Measurements from ENCODE around the gene EHMT1. TPM values are rescaled to one million over a fixed set of nuclear protein-coding genes. Genes with fewer than 3 reads are reported as not detected.

EHMT1 gene
- total and polyA plus RNA-seq, 9 of the 15 experiments (the other 6 are each of a cell fraction or from before 2014, with no cell fraction given), result 2.2 to 76.0 (median 36.4) TPM

DNA sequence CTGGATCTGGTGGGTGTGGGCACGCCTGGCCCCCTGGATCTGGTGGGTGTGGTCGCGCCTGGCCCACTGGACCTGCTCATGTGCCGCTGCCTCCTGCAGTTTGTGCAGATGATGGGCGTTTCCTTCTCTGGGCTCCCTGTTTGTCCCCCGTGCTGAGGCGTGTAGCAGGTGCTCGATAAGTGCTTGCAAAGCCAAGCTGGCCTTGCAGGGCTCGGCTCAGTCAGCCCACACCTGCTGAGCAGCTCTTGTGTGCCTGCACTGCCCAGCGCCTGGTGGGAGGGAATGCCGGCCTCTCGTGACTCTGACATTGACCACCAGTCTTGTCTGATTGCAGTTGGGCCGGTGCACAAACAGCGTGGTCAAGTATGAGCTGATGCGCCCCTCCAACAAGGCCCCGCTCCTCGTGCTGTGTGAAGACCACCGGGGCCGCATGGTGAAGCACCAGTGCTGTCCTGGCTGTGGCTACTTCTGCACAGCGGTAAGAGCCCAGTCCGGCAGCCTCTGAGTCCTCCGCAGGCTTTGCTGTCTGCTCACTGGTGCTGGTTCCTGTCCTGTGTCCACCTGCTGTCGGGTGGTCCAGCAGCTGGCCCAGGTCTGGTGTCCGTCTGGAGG lies 156.1 kb downstream of the EHMT1 start:
- Histone ChIP-seq H3K9me3 (replicated peaks; ENCODE audit: control insufficient read depth, insufficient read depth, low read depth, low read length) (no peaks in the 10 kb centered on the region), H3K9ac (ENCODE audit: insufficient read depth in 1 of 2, low read depth in 2 of 2, low read length in 2 of 2) (no peak overlapping the region; a peak in 1 of 4 replicates), H2AFZ (ENCODE audit: low read depth, low read length) (no peak overlapping the region), H3K9me1 (ENCODE audit: control insufficient read depth, insufficient read depth, low read length) (no peaks in the 10 kb centered on the region), H3K4me1 (replicated peaks in 1 of 2; ENCODE audit: control insufficient read depth in 2 of 2, insufficient read depth in 2 of 2, low read length in 2 of 2) (no peaks in the 10 kb centered on the region; a peak in 1 of 5 replicates), H3K27me3 (ENCODE audit: control insufficient read depth in 2 of 2, insufficient read depth in 2 of 2, low read length in 2 of 2) (no peaks in the 10 kb centered on the region), H3K79me2 (ENCODE audit: control insufficient read depth, insufficient read depth, low read length) (no peaks in the 10 kb centered on the region), H3K36me3 (ENCODE audit: control insufficient read depth, insufficient read depth, low read length) (peaks cover 81% of the 10 kb centered on the region), H4K20me1 (replicated peaks; ENCODE audit: control insufficient read depth, insufficient read depth, low read length) (no peaks in the 10 kb centered on the region), H3K4me3 (no peak overlapping the region), H3K27ac (ENCODE audit: extremely low read depth, low read depth, low read length) (no peak overlapping the region), H3K4me2 (ENCODE audit: insufficient read depth, low read length) (no peak overlapping the region)
- TF ChIP-seq GATAD2B (IDR thresholded peaks at IDR 0.05; ENCODE audit: borderline replicate concordance) (no peak), CREB1 (IDR thresholded peaks at IDR 0.05) (no peak), CREB1 (CRISPR knock-in tag; IDR thresholded peaks at IDR 0.05) (no peak), EZH2 (IDR thresholded peaks at IDR 0.05; ENCODE audit: borderline replicate concordance, low read depth, low read length) (no peak), ELF2 (CRISPR knock-in tag; IDR thresholded peaks at IDR 0.05) (no peak), SRF (CRISPR knock-in tag; IDR thresholded peaks at IDR 0.05) (no peak), ASH1L (IDR thresholded peaks at IDR 0.05; ENCODE audit: borderline replicate concordance, low read depth, partially characterized antibody) (no peak), MTA1 (IDR thresholded peaks at IDR 0.05; ENCODE audit: borderline replicate concordance) (no peak)
- TF ChIP-seq, protein P1, sequence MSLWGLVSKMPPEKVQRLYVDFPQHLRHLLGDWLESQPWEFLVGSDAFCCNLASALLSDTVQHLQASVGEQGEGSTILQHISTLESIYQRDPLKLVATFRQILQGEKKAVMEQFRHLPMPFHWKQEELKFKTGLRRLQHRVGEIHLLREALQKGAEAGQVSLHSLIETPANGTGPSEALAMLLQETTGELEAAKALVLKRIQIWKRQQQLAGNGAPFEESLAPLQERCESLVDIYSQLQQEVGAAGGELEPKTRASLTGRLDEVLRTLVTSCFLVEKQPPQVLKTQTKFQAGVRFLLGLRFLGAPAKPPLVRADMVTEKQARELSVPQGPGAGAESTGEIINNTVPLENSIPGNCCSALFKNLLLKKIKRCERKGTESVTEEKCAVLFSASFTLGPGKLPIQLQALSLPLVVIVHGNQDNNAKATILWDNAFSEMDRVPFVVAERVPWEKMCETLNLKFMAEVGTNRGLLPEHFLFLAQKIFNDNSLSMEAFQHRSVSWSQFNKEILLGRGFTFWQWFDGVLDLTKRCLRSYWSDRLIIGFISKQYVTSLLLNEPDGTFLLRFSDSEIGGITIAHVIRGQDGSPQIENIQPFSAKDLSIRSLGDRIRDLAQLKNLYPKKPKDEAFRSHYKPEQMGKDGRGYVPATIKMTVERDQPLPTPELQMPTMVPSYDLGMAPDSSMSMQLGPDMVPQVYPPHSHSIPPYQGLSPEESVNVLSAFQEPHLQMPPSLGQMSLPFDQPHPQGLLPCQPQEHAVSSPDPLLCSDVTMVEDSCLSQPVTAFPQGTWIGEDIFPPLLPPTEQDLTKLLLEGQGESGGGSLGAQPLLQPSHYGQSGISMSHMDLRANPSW (CRISPR knock-in tag; IDR thresholded peaks at IDR 0.05), result no peak
- CTCF ChIA-PET (ENCODE audit: low intra/inter-chr PET ratio), result no interaction called here
- WGBS (ENCODE audit: insufficient coverage, low coverage, missing lambda C conversion rate), result 96% methylated on average over 21 of the region's 24 CpGs
- in situ Hi-C loops (cut with MboI) (no loop called here), intact Hi-C loops (cut with micrococcal nuclease) (loop anchor here (5.0 kb wide), 1 partner anchor 103 kb away; no protein-coding TSS in a partner anchor)
- no TSS peak for BruUV-seq (replicated peaks)
- POLR2A ChIA-PET, result interaction anchor here (0.8 kb wide), 1 partner anchor 13 kb away, joined by 3 read pairs; no protein-coding TSS in a partner anchor
- no peak for DNase-seq (ENCODE audit: extremely low read depth in 1 of 4, low spot score in 3 of 4)
- no peak for ATAC-seq
- FAIRE-seq, result no peak
